Measurements from ENCODE around the gene FOXRED2.
A peak's percentile ranks its signal among the peaks of the same experiment; 100 is the strongest.
"Not testable (repeated sequence)": the region's sequence is repeated elsewhere in the genome, so short reads cannot be mapped to it uniquely, and the experiment has no call there.

The FOXRED2 gene

GRCh38 chr22:36469094-36469710 is 37.6 kb downstream of the FOXRED2 start:
- no peak for DNase-seq

DNA sequence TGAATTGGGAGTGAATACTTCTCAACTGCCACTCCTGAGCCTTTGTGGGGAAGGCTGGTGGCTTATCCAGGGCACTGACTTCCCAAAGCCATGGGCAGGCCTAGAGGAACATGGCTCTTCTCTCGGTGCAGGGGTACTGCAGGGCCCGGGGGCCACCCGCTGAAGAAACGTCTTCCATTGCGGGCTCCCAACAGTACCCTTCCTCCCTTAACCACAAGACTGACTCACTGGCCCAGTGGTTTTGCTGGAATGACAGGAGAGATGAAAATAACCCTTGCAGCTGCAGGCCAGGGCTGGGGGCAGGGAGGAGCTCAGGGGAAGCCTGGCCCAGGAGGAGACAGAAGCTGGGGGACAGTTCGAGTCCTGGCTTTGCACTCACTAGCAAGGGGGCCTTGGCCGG is 38.9 kb downstream of the FOXRED2 start:
- no peak for DNase-seq

DNA sequence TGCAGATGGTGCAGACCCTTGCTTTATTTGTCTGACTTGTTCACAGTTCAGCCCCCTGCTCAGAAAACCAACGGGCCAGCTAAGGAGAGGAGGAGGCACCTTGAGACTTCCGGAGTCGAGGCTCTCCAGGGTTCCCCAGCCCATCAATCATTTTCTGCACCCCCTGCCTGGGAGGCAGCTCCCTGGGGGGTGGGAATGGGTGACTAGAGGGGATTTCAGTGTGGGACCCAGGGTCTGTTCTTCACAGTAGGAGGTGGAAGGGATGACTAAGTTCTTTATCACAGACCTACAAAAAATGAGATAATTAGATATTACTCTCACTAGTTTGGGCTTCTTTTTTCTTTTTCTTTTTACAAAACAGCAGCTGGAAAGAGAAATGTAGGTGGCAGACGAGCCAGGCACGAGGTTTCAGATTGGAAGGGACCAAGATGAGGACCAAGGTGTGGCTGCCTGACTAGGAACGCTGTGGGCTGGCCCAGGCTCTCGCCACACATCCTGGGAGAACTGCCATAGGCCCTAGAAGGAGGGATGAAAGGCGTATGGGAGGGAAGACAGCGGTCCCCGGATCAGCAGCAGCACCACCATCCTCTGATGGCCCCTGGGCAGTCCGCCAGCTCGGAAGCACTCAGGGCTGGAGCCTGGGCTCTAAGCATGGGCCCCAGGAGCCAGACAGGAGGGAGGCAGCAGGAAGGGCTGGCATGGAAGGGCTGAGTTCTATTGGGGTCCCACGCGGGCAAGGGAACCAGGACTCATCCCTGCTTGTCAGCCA is 39.6 kb downstream of the FOXRED2 start:
- no peak for DNase-seq

- DNase-seq, result no peak
Measured at GRCh38 chr22:36466258-36466657, 40.6 kb downstream of the FOXRED2 start.

DNA sequence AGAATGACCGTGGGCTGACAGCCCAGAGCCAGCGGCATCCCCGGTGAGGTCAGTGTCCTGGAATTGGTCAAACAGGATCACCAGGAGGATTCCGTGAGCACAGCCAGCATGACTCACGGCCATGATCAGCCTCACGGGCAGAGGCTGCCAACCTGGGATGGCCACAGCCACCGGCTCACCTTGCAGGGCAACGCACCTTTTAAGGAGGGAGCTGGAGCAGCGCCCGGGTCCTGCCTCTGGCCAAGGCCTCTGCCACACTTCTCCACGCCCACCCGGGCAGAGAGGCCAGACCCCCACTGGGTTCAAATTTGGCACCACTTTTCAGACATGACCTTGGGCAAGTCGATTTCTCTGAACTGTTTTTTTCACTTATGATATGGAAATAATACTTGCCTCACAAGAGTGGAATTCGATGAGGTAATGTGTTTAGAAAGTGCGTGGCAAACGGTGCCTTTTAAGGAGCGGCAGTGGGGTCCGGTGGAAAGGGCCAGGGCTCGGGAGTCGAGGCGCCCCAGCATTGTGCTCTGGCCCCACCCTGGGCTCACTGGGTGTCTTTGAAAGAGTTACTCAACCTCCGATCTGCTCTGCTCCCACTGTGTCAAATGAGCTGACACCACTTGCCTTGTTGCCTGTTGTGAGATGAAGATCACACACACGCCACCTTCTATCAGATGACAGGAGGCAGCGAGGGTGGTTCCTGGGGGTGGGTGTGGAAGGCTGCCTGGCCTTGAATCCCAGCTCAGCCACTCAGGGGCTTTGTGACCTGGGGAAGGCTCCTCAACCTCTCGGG is 41.4 kb downstream of the FOXRED2 start:
- DNase-seq, result no peak

GRCh38 chr22:36464715-36465231 is 42.1 kb downstream of the FOXRED2 start:
- DNase-seq, result no peak

GRCh38 chr22:36463783-36464184 is 43.1 kb downstream of the FOXRED2 start:
- no peak for DNase-seq

- peak; percentile 56 for DNase-seq
Measured at GRCh38 chr22:36461665-36462649, 44.9 kb downstream of the FOXRED2 start.

- no peak for DNase-seq
Measured at GRCh38 chr22:36460202-36460601, 46.6 kb downstream of the FOXRED2 start.

DNA sequence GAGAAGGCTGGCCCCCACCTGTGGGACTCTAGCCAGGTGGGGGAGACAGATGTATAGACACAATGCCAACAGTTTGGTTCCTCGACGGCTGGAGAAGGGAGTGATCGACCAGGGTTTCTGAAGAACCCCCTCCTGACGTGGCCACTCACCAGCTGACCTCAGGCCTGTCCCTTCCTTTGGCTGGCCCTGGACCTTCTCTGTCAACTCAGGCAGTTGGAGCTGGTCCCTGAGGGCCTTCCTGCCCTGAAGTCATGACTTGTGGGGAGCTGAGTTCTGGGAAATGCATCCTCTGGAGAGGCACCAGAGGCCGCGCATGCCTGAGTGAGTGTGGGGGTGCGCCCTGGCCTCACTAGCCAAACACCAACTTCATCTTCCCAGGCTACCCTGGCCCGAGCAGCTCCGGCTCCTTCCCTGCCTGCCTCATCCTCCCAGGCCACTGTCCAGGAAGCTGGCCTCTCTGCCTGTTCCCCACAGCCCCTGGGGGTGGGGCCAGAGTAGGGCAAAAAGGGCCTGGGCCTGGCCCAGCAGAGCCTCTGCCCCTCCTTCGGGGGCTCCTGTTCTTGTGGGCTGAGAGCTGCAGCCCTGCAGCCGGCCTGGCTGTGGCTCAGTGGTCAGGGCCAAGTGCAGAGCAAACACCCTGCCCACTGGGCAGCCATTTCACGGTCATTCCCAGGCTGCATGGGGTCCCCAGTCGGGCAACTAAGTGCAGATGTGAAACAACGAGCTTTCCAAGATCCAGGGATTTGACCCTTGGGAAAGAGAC is 49.0 kb downstream of the FOXRED2 start:
- DNase-seq, result no peak

DNA sequence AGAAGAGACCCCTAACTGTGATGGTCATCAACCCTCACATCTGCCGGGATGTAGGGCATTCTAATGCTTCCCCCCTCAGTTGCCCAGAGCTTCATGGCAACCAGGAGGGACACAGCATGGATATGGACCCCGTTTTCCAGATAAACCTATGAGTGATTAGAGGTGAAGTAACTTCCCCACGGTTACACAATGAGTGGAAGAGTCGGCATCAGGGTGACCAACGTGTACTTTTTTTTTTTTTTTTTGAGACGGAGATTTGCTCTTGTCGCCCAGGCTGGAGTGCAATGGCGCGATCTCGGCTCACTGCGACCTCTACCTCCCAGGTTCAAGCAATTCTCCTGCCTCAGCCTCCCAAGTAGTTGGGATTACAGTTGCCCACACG is 50.4 kb downstream of the FOXRED2 start:
- no peak for DNase-seq

- peak; percentile 15 for DNase-seq
Measured at GRCh38 chr22:36455571-36456463, 51.0 kb downstream of the FOXRED2 start.

DNA sequence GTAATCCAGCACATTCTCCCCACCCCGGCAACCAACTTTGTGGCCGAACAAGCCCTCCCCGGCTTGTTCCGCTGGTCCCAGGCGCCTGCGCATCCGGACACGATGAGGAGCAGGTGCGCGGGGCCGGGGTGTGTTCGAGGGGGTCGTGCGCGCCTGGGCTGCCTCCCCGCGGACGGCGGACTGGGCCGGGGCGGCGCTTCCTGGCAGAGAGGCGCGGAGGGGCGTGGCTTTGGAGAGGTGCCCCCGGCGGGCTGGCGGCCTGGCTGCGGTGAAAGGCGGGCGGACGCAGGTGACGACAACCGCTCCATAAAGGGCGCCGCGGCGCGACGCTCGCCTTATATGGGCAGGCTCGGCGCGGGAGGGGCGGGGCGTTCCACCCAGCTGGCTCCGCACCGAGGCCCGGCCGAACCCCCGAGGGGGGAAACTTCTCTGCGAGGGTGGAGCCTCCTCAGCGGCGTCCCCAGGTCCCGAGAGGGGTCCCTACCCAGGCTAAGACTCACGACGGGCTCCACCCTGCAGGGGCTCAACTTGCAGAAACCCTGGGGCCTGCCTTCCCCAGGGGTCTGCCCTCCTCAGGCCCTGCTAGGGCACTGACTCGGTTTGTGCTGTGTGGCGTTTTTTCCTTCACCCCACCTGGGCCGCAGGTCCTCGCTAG is 51.8 kb downstream of the FOXRED2 start:
- DNase-seq, result peak; percentile 14

- no peak for DNase-seq
Measured at GRCh38 chr22:36453855-36454378, 52.9 kb downstream of the FOXRED2 start.

DNA sequence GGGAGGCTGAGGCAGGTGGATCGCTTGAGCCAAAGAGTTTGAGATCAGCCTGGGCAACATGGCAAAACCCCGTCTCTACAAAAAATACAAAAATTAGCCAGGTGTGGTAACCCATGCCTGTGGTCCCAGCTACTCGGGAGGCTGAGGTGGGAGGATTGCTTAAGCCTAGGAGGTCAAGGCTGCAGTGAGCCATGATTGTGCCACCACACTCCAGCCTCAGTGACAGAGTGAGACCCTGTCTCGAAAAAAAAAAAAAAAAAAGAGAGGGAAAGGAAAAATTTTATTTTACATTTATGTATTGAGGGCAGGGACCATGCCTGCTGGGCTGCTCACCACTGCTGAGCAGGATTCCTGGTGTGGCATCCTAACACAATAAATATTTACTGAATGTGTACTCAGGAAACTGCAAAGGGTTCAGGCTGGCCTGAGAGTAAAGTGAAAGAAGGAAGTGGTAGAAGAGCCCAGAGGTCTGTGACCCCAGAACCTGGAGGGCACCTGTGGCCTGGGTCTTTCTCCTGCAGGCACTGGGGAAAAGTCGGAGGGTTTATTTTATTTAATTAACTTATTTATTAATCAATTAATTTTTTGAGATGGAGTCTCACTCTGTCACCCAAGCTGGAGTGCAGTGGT is 53.7 kb downstream of the FOXRED2 start:
- DNase-seq, result not testable (repeated sequence)

GRCh38 chr22:36452250-36452977 is 54.4 kb downstream of the FOXRED2 start:
- no peak for DNase-seq

GRCh38 chr22:36450923-36451322 is 55.9 kb downstream of the FOXRED2 start:
- DNase-seq, result not testable (repeated sequence)

DNA sequence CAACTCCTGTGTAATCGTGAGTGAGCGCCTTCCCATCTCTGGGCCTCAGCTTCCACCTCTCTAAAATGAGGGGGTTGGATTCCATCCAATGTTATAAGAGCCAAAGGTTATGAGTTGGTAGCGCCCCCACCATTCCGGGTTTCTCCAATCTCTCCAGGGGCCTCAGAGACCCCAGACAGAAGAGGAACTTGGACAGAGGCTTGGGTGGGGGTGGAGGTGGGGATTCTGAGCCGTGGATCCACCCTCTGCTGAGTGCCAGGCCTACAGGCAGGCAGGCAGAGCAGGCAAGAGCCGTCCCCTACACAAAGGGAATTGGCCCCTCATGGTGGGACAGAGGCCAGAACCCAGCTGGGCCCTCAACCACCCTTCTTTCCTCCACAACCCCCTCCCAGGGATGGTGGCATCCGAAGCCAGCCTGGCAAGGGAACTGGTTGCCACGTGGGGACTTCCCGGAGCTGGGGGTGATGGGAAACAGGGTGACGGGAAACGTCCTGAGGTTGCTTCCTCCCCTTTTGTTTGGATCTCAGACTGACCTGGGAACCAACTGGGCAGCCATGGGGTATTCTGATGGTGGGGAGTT is 57.2 kb downstream of the FOXRED2 start:
- no peak for DNase-seq

Data from NCI-H187 treated with DMSO at 0.1 percent for 48 hours (cell line).